NOMO-1 (cell line): Measurements from ENCODE around the gene NECTIN1.
"Not testable (repeated sequence)": the region's sequence is repeated elsewhere in the genome, so short reads cannot be mapped to it uniquely, and the experiment has no call there.

Source experiments
- DNase-seq, 2 experiments: peaks; one replicate each; lab custom pipeline; 2025; ENCODE audit not compliant: unreplicated experiment in 2 of 2; lab: John Stamatoyannopoulos, UW

The NECTIN1 gene

GRCh38 chr11:119595941-119596340, 133.1 kb downstream of the NECTIN1 start:
- not testable (repeated sequence) for DNase-seq

- peak in 1 of 2 experiments; percentile 32 for DNase-seq
Observed at GRCh38 chr11:119594639-119595249, 134.3 kb downstream of the NECTIN1 start.

- DNase-seq = no peak
Observed at GRCh38 chr11:119593346-119593745, 135.7 kb downstream of the NECTIN1 start.

- no peak for DNase-seq
Observed at GRCh38 chr11:119592642-119593041, 136.4 kb downstream of the NECTIN1 start.

GRCh38 chr11:119591836-119592310, 137.1 kb downstream of the NECTIN1 start:
- DNase-seq = no peak

- DNase-seq = no peak
Observed at GRCh38 chr11:119590651-119591351, 138.2 kb downstream of the NECTIN1 start.

- DNase-seq = no peak
Observed at GRCh38 chr11:119589001-119589400, 140.0 kb downstream of the NECTIN1 start.
